B cell (primary cell): ENCODE data around the gene ABCD1.

Experiments
- EZH2 ChIP-seq: IDR thresholded peaks from 2 replicates; pipeline ENCODE4 v1.6.1; 2012; ENCODE audit warnings: borderline replicate concordance, low read depth, mild to moderate bottlenecking, moderate library complexity, low read length; ENCODE audit not compliant: insufficient read depth, poor library complexity, severe bottlenecking
- TF ChIP-seq, protein P1 (sequence below): fragments of 200-600 bp; IDR thresholded peaks from one replicate; pipeline ENCODE4 v1.8.0; 2022; ENCODE audit warnings: antibody characterized with exemption, mild to moderate bottlenecking

DNA sequence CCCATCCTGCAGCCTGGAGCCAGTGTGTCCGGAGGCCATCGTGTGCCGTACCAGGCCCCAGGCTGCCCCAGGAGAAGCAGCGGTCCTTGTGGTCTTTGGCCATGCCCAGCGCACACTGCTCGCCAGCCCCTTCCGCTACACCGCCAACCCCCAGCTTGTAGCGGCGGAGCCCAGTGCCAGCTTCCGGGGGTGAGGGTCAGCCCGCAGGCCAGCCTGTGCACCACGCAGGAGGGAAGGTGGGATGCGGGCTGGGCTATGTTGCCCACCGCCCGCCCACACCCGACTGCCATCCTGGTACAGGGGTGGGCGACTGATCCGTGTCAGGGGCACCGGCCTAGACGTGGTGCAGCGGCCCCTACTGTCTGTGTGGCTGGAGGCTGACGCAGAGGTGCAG, 48.6 kb downstream of the ABCD1 start:
- TF ChIP-seq, protein P1, sequence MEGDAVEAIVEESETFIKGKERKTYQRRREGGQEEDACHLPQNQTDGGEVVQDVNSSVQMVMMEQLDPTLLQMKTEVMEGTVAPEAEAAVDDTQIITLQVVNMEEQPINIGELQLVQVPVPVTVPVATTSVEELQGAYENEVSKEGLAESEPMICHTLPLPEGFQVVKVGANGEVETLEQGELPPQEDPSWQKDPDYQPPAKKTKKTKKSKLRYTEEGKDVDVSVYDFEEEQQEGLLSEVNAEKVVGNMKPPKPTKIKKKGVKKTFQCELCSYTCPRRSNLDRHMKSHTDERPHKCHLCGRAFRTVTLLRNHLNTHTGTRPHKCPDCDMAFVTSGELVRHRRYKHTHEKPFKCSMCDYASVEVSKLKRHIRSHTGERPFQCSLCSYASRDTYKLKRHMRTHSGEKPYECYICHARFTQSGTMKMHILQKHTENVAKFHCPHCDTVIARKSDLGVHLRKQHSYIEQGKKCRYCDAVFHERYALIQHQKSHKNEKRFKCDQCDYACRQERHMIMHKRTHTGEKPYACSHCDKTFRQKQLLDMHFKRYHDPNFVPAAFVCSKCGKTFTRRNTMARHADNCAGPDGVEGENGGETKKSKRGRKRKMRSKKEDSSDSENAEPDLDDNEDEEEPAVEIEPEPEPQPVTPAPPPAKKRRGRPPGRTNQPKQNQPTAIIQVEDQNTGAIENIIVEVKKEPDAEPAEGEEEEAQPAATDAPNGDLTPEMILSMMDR = no peak
- TF ChIP-seq EZH2 = no peak
